HG02943 (cell line): Measurements from ENCODE around the gene MARCHF3.
"Not testable (repeated sequence)": the region's sequence is repeated elsewhere in the genome, so short reads cannot be mapped to it uniquely, and the experiment has no call there.

ENCODE experiments used
- ATAC-seq: cut with Tn5 transposase; IDR thresholded peaks from one replicate; pipeline ENCODE4 v1.9.1; 2021; ENCODE audit warnings: mild to moderate bottlenecking, low read depth, moderate library complexity; ENCODE audit not compliant: unreplicated experiment

The MARCHF3 gene

GRCh38 chr5:126963822-126964375 lies 66.5 kb downstream of the MARCHF3 start:
- no peak for ATAC-seq

GRCh38 chr5:126961702-126962101 lies 68.7 kb downstream of the MARCHF3 start:
- ATAC-seq, result no peak

GRCh38 chr5:126961128-126961527 lies 69.2 kb downstream of the MARCHF3 start:
- ATAC-seq, result no peak

GRCh38 chr5:126959188-126959587 lies 71.2 kb downstream of the MARCHF3 start:
- no peak for ATAC-seq

- no peak for ATAC-seq
Observed at GRCh38 chr5:126956991-126957390, 73.4 kb downstream of the MARCHF3 start.

GRCh38 chr5:126954981-126955380 lies 75.4 kb downstream of the MARCHF3 start:
- no peak for ATAC-seq

GRCh38 chr5:126953640-126954039 lies 76.7 kb downstream of the MARCHF3 start:
- ATAC-seq, result no peak

GRCh38 chr5:126949475-126949874 lies 80.9 kb downstream of the MARCHF3 start:
- no peak for ATAC-seq

GRCh38 chr5:126948453-126948852 lies 81.9 kb downstream of the MARCHF3 start:
- no peak for ATAC-seq

- peak; percentile 31 for ATAC-seq
Observed at GRCh38 chr5:126948011-126948355, 82.4 kb downstream of the MARCHF3 start.

GRCh38 chr5:126947146-126948010 lies 83.0 kb downstream of the MARCHF3 start:
- peak; percentile 84 for ATAC-seq

GRCh38 chr5:126942908-126943307 lies 87.5 kb downstream of the MARCHF3 start:
- ATAC-seq, result not testable (repeated sequence)

GRCh38 chr5:126941403-126941802 lies 89.0 kb downstream of the MARCHF3 start:
- no peak for ATAC-seq

- ATAC-seq, result no peak
Observed at GRCh38 chr5:126939887-126940286, 90.5 kb downstream of the MARCHF3 start.

- no peak for ATAC-seq
Observed at GRCh38 chr5:126938466-126938865, 91.9 kb downstream of the MARCHF3 start.

GRCh38 chr5:126937771-126938170 lies 92.6 kb downstream of the MARCHF3 start:
- ATAC-seq, result no peak

- ATAC-seq, result no peak
Observed at GRCh38 chr5:126936775-126937418, 93.5 kb downstream of the MARCHF3 start.

- ATAC-seq, result no peak
Observed at GRCh38 chr5:126931963-126932660, 98.2 kb downstream of the MARCHF3 start.

- no peak for ATAC-seq
Observed at GRCh38 chr5:126928041-126928440, 102.3 kb downstream of the MARCHF3 start.

- ATAC-seq, result no peak
Observed at GRCh38 chr5:126927429-126927828, 102.9 kb downstream of the MARCHF3 start.

- no peak for ATAC-seq
Observed at GRCh38 chr5:126926187-126926586, 104.2 kb downstream of the MARCHF3 start.
